Measurements from ENCODE around the gene LPAR6.

Gene LPAR6

DNA sequence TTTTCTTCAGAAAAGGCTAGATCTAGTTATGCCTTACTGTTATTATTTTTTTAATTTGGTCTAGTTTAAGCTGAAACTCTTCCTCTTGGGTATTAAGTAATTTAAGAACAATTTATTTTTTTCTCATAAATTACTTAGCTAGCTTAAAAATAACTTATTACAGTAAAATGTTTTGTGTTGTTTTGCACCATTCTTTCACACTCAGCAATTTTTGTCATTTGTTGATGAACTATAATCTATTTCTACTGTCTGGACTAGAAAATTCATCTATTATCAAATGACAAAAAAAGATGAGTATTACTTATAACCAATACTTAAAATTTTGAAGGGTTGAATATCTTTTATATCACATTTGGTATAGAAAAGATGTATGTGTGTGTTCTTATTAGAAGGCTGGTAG is 1.6 kb upstream of the LPAR6 start:
- no peak for DNase-seq

DNA sequence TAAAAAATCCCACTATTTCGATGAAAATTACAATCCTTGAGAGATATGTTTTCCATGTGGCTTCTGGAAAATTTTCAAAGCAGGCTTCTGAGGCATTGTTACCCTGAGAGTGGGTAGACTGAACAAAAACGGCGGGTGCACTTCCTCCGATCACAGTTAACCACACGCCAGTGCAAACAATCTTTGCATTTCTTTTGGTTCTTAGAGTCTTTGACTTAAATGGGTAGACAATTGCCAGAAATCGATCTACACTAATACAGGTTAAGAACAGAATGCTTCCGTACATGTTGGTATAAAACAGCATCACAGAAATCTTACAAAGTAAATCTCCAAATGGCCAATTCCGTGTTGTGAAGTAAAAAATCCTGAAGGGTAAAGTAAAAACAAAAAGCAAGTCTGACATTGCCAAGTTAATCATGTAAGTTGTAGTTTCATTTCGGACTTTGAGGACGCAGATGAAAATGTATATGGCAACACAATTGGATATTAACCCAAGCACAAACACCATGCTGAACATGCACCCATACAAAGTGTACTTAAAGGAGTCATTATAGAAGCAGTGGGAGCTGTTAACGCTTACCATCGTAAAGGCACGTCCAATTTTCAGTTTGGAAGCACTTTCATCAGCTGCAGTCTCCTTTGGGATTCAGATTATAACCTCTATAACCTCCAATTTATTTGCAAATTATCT is 927 bp downstream of the LPAR6 start:
- DNase-seq, result no peak

DNA sequence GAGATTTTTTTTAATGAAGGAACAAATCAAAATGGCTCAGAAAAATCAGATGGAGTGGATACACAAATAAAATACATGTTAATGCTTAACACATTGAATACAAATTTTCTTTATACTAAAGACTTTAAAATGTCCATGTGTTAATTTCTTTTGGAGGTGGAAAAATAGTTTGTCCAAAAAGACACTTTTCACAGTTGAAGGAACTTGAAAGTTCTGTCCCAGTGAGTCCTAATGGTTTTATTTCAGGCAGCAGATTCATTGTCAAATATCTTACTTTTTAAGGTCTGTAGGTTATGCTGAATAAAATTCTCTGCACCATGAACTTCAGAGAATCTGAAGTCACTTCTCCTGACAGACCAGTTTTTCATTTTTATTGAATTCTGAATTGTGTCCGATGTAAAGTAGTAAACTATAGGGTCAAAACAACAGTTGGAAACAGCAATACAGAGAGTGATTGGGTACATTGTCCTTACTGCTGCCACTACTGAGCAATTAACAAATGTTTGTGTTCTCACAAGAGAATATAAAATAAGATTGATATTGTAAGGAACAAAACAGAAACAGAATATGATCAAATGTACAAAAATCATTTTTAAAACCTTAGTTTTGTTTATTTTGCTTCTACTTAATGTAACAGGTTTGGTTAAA is 1.6 kb downstream of the LPAR6 start:
- DNase-seq, result no peak

DNA sequence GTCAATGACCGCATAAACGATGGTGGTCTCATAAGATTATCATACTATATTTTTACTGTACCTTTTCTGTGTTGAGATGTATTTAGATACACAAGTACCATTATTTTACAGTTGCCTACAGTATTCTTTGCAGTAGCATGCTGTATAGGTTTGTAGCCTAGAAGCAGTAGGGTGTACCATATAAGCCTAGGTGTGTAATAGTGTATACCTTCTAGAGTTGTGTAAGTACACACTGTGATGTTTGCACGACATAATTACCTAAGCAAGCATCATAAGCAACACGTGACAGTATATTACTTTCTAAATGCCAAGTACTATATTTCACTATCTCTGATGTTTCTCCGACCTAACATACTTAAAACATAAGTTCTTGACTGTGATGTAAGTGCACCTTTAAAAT is 2.7 kb downstream of the LPAR6 start:
- no peak for DNase-seq

DNA sequence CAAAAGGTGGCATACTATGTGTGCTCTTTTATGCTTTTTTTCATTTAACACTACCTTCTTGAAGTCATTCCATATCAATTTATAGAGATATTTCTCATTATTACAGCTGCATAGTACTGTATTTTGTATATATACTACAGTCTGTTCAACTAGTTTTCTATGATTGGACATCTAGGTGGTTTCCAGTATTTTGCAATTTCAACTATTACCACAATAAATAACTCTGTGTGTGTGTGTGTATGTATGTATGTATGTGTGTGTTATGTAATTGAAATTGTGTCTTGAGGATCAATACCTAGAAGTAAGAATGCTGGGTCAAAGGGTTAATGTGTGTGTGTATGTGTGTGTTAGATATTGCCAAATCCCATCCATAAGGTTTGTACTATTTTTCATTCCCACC is 7.0 kb downstream of the LPAR6 start:
- no peak for DNase-seq

DNA sequence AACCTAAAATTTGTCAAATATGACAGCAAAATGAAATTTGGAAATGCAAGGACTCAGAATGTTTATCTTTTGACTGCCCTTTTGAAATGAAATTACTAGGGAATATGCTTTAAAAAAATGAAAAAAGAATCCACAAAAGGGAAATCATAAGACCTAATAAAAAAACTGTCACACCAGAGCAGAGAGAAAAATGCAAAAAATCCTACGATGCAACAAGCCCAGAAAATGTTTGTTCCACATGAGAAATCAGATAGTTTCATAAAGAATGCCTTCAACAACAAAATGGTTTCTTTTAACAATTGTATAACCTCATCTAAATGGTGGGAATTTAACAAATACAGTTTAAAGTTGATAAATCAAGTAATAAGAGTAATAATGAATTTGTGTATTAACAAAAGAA is 8.0 kb downstream of the LPAR6 start:
- no peak for DNase-seq

DNA sequence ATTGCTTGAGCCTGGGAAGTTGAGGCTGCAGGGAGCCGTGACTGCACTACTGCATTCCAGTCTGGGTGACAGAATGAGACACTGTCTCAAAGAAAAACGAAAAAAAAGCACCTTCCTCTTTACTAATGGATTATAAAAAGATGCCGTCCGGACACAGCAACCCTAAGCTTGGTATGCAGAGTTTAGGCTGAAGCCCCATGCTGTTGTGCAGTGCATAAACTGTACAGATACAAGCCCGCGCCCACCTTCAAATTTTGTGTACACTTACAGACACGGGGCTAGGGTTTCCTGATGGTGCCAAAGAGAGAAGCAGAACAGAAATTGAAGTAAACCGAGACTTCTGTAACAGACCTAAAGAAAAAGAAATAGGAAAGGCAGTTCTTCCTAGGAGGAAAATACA is 9.0 kb downstream of the LPAR6 start:
- no peak for DNase-seq

DNA sequence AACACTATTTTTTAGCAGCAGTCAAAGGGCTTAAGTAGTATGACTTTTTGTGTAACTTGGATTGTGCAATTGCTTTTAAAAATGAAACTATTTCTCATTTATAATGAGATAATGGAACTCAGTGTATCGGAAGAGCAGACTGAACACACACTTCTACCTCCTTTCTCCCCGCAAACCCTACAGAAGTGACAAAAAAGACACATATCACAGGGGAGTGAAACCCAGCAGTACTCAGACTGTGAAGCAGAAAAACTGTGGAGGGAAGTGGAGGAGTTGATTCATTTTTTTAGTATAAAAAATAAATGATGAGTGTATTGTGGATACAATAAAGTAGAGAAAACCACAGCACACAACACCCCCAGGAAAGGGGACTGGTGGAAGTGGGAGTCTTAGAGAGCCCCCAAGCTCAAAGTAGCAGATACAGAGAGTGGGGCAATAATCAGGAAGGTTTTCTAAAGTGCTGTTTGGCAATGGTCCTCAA is 9.7 kb downstream of the LPAR6 start:
- no peak for DNase-seq

DNA sequence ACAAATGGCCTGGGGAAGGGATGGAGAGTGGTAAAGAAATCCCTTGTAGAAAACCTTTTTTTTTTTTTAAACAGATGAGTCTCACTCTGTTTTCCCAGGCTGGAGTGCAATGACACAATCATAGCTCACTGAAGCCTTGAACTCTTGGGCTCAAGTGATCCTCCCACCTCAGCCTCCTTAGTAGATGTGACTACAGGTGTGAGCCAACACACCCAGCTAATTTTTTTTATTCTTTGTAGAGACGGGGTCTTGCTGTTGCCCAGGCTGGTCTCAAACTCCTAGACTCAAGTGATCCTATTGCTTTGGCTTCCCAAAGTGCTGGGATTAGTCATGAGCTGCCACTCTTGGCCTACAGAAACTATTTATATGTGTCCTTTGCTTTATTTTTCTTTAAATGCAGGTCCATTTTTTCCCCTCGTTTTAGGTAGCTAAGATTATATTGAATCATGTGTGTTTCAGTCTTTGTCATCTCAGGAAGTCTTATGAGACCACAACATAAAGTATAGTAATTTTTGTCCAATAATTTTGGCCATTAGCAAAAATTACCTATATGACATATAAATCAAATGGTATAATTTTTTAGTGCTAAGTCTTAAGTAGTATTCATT is 10.5 kb downstream of the LPAR6 start:
- no peak for DNase-seq

DNA sequence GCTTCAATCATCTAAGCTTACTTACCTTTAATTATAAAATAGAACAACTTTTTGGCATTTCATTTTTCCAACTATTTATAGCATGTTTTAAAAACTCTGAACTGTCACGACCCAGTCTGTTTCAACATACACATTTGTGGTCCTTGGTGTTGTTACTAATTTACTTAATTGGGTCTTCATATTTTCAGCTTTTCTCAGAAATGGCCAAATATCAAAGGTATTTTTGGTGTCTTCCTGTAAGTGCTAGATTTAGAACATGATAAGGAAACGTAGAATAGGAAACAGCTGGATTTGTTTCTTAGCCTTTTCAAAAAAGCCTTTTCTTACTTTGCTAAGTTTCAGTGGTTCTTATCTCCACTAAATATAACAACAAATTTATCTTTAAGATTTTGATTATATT is 11.4 kb downstream of the LPAR6 start:
- DNase-seq, result no peak

DNA sequence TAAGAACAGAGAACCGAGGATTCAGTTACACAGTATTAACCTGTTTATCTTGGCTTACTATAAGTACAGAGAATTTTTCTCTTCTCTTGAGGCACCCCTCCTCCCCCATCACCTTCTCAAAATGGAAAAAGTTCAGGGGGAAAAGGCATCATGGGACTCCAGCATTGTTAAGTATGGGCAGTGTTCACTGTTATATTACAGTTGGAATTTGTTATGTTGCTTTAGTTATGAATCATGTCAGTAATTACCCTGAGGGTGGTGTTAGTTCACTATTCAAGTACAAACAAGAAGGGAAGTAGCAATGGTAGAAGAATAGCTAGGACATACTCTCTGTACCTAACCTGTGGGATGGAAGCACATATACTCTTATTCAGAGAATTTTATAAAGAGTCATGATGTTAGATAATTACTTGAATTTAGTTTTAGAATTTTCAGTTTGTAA is 12.0 kb downstream of the LPAR6 start:
- DNase-seq, result no peak

DNA sequence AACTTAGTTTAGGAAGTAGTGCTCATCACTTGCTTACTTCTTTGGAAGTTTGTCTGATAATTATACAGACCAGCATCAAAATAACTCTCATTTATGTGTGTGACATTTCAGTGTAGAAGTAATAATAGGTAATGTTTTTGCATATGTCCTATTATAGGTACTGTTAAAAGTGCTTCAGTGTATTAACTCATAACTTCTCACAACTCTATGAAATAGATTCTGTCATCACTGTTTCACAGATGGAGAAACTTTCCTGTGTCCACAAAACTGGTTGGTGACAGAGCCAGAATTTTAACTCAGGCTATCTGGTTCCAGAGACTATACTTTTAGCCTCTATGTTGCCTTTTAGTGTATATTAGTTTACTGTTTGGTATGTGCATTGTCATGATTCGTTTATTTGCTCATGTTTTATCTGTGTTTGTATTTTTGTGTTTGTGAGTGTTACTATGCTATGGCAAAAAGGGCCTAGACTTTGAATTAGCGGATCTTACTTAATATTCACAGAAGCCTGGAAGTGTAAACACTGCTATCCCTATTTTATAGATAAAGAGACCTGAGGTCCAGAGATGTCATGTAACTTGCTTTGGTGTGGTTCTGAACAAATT is 12.7 kb downstream of the LPAR6 start:
- no peak for DNase-seq

DNA sequence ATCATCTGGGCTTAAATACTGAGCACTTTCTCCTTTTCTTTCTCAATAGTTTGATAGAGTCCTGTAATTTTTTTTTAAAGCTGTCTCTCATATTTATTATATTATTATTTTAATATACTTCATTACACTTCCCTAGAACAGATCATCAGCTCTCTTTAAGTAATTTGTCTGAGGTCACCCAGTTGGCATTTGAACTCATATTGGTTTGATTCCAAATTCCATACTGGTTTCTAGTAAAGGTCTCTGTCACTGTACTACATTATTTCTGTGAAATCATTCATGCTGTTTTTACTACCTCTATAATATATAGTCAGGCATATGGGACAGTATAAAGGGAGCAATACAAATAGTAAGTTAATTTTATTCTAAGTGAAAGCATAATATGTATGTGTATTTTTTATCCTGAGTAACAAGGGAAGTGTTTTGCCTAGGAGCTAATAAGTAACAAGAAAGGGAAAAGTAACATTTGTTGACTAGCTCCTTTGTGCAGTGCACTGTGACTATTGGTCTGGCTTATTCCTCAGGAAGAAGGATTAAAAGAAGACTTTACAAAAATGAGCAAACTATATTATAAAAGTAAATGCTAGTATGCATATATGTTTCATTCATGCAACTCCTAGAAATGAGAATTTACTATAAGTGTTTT is 14.3 kb downstream of the LPAR6 start:
- no peak for DNase-seq

DNA sequence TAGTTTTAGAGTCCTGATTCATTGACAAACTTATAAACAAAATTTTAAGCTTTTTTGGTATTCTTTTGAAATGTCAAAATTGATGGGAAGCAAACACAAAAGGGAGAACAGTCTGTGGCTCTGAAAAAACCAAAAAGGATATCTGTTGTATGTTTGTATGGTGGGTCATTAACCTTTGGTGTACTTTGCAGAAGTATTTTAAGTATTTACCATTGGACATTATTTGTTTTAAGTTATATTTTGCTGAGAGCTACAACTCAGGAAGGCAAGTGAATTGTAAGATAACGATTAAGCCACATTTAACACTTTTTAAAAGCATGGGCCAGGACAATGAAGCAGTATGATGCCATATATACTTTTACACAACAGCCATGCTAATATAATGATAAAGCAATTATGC is 15.2 kb downstream of the LPAR6 start:
- DNase-seq, result no peak

DNA sequence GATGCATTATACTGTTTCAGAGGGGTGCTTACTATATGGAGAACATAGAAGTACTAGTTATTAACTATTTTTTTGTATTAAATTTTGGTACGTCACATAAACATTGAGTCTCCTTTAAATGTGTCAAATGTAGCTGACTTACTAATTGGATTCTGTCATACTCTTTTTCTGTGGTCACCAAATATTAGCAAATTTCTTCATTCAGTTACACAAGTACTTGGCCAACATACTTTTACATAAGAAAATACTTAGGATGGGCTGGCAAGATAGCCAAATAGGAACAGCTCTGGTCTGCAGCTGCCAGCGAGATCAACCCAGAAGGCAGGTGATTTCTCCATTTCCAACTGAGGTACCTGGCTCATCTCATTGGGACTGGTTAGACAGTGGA is 19.2 kb downstream of the LPAR6 start:
- no peak for DNase-seq

DNA sequence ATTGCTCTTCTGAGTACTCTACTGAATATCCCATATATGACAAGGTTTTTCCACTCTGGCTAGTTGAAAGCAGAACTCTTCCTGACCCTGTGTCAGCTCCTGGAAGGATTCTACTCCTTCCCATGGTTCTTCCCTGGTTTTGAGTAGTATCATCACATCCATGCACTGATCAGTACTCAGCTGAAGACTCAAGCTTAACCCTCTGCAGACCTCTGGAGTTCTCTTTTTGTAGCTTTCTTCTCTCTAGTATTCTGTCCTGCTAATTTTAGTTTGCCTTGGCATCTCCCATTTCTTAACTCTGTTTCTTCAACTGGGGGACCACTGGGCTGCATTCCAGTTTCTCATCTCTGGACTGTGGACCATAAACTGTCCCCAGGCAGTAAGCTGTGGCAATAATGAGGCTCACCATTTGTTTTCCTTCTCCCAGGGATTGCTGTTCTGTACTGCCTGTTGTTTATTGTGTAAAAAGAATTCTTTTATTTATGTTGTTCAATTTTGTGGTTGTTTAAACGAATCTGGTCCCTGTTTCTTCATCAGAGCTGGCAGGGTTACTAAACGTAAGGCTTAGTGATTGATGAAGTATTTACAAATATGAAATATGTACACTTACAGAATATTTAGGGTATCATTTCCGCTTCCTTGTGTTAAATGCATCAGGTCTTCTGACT is 19.7 kb downstream of the LPAR6 start:
- DNase-seq, result no peak

DNA sequence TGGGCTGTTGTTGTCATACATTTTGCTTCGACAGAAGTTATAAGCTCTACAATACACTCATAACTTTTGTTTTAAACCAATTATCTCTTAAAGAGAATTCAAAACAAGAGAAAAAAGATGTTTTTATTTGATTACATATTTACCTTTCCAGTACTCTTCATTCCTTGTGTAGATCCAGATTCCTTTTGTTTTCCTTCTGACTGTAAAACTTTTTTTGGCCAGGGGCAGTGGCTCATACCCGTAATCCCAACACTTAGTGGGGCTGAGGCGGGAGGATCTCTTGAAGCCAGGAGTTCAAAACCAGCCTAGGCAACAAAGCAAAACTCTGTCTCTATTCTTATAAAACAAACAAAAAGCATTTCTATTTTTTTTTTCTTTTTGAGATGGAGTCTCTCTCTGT is 21.7 kb downstream of the LPAR6 start:
- DNase-seq, result no peak

DNA sequence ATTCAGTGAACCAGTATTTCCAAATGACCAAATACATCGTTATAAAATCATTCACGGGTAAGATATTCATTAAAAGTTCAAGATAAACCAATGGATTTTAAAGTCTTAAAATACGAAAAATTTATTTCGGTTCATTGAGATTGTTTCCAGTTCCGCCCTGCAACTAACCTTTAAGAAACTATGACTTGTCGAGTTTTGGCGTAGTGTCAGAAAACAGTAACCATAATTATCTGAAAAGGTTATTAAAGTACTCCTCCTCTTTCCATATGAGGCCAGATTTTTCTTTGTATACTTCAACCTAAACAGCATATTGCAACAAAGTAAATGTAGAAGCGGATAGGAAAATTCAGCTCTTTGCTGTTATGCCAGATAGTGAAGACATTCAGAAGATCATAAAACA is 26.1 kb downstream of the LPAR6 start:
- no peak for DNase-seq

DNA sequence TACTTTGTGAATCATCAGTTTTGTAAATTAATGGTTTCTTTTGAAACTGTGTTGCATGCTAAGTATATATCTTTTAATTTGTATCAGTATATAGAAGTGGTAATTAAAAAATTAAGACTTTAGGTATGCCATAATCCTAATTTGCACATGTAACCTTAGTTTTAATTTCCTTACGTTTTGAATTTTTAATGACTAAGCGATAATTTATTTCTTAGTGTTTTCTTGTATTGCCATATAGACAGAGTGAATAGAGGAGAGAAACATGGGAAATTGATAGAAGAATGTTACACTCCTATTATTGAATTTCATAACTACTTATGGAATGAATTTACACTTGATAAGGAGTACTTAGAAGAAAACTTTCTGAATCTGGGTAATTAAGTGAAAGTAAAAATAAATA is 29.5 kb downstream of the LPAR6 start:
- no peak for DNase-seq

DNA sequence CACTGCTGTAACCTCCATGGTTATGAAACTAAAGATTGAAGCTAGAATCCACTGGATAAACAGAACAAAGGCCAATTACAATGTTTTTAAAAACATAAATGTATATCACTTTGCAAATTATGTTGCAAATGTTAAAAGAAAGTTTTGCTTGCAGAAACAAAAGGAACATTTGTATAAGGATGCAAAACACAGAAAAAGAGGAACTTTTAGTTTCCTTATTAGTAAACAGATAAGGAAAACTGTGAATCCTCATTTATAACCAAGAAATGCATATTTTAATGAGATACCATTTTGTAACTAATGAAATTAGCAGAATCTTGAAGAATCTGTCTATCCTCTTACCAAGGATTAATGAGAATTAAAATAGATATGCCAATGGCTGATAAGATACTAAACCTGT is 32.3 kb downstream of the LPAR6 start:
- no peak for DNase-seq

DNA sequence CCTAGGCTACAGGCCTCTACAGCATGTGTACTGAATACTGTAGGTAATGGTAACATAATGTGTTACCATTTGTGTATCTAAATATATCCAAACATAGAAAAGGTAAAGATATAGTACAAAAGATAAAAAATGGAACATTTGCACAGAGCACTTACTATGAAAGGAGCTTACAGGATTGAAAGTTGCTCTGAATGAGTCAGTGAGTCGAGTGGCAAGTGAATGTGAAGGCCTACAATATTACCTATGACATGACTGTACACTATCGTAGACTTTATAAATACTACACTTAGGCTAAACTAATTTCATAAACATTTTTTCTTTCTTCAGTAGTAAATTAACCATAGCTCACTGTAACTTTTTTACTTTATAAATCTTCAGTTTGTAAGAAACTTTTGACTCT is 35.1 kb downstream of the LPAR6 start:
- DNase-seq, result no peak

DNA sequence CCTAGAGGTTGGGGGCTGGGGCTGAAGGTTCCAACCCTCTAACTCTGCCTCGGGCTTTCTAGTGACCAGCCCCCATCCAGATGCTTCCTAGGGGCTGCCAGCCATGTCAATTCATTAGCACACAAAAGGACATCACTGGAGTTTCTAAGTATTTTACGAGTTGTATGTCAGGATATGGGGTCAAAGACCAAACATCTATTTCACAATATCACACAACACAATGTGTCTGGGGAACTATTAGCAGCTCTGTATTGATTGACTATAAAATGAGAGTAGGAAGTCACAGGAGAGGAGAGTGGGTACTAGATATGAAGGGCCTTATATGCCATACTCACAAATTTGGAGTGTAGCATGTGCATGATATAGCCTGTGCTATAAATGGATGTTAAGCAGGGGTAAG is 42.1 kb downstream of the LPAR6 start:
- DNase-seq, result no peak

DNA sequence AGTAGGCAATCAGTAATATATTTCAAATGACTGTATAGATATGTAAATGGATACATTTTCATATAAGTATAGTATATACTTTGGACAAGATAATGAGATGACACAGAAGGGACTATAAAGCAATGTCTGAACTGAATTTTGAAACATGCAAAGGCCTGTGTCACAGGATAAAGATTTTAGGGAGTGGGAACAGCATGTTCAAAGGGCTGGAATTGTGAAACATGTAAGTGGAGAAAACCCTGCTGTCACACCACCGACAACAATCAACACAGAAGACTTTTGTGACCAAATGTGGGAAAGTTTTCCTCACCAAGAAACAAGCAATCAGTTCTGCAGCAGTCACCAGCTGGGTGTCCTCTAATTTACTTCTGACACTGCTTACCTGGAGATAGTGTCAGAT is 42.9 kb downstream of the LPAR6 start:
- DNase-seq, result no peak

Measured in NCI-H1694 treated with DMSO at 0.1 percent for 48 hours (cell line).